ENCODE measurements around the gene DARS1. TPM values are rescaled to one million over a fixed set of nuclear protein-coding genes. Genes with fewer than 3 reads are reported as not detected.
"Not testable (repeated sequence)": the region's sequence is repeated elsewhere in the genome, so short reads cannot be mapped to it uniquely, and the experiment has no call there.

The DARS1 gene
- total RNA-seq, 1 donor, result 98.2 TPM

- no peak overlapping the region for H3K4me3 ChIP-seq (ENCODE audit: low read depth, low read length)
- TF ChIP-seq CTCF (IDR thresholded peaks at IDR 0.05; ENCODE audit: insufficient read depth, low read length), result no peak
- DNase-seq (ENCODE audit: low read depth), result no peak
These were observed 22.9 kb downstream of the DARS1 start for GRCh38 chr2:135962366-135963123.

GRCh38 chr2:135960656-135961551 lies 24.5 kb downstream of the DARS1 start:
- no peak overlapping the region for H3K4me3 ChIP-seq (ENCODE audit: low read depth, low read length)
- no peak for TF ChIP-seq CTCF (IDR thresholded peaks at IDR 0.05; ENCODE audit: insufficient read depth, low read length)
- no peak for DNase-seq (ENCODE audit: low read depth)

GRCh38 chr2:135960150-135960549 lies 25.3 kb downstream of the DARS1 start:
- TF ChIP-seq CTCF (IDR thresholded peaks at IDR 0.05; ENCODE audit: insufficient read depth, low read length), result no peak
- H3K4me3 ChIP-seq (ENCODE audit: low read depth, low read length), result no peak overlapping the region
- DNase-seq (ENCODE audit: low read depth), result no peak

GRCh38 chr2:135958927-135959326 lies 26.5 kb downstream of the DARS1 start:
- not testable (repeated sequence) for DNase-seq (ENCODE audit: low read depth)

GRCh38 chr2:135954020-135954601 lies 31.3 kb downstream of the DARS1 start:
- DNase-seq (ENCODE audit: low read depth), result no peak
- H3K4me3 ChIP-seq (ENCODE audit: low read depth, low read length), result no peak overlapping the region
- no peak for TF ChIP-seq CTCF (IDR thresholded peaks at IDR 0.05; ENCODE audit: insufficient read depth, low read length)

More at GRCh38 chr2:135958927-135959326, 26.5 kb downstream of the DARS1 start:
- H3K4me3 ChIP-seq (ENCODE audit: low read depth, low read length), result not testable (repeated sequence)

- H3K4me3 ChIP-seq (ENCODE audit: low read depth, low read length), result no peak overlapping the region
- DNase-seq (ENCODE audit: low read depth), result no peak
- no peak for TF ChIP-seq CTCF (IDR thresholded peaks at IDR 0.05; ENCODE audit: insufficient read depth, low read length)
These were observed 32.5 kb downstream of the DARS1 start for GRCh38 chr2:135952891-135953290.

Data from fibroblast of the aortic adventitia (primary cell).